NCI-H748 treated with DMSO at 0.1 percent for 48 hours (cell line): ENCODE data around the gene CDX1.

Experiments
- DNase-seq: peaks from one replicate; lab custom pipeline; 2025; lab: John Stamatoyannopoulos, UW

The CDX1 gene

GRCh38 chr5:150163547-150164059, 3.0 kb upstream of the CDX1 start:
- DNase-seq: no peak

DNA sequence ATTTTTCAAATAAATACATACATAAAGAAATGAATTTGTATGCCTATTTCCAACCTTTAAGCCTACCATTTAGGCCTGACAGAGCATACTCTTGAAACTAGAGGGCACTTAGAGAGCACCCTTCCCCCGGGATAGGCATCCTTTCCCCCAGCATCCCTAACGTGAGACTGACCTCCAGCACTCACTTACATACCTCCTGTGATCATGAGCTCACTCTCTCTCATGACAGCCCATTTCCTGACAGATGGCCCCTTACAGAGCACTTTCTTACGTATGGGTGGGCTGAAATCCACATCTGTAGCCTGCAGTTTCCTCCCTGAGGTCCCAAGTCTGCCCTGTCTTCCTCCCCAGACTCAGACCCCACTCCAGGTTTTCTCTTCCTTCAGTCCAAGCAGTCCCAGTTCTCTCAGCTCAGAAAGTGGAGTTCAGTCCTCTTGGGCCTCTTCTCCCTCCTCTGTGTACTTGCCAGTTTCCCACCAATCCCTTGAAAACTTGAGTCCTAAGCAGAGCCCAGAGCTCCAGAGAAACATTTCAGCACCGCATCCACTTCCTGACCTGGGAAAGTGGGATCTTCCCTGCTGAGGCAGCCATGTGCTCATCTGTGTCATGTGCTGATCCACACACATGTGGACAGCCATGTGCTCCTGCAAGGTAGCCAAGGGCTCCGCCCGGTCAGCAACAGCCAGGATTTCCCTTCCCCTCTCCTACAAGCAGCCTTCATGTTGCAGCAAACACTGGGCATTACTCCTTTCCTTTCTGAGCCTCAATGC, 2.2 kb upstream of the CDX1 start:
- no peak for DNase-seq

DNA sequence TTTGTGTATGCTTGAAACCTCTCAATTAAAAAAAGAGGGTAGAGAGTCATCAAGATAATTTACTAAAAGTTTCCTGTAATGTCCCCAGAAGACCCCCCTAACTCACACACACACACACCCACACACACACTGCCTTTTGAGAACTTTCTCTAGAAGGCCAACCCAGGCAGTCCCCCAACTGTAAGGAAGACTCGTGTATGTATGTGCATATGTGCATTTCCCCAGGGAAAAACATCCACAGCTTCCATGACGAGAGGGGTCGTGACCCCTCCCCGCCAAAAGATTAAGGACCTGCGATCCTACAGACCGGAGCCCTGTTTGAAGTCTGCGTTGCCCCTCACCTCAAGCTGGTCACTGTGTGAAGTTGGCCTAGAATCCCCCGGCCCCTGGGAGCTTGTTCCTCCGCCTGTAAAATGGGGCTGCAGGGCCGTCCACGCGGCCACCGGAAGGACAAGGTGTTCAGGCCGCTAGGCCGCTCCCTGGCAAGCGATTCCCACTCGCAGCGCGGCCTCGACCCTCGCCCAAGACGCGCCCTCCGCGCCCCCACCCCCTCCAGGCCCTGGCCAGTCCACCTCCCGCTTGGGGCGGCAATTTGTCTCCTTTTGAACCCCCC, 435 bp upstream of the CDX1 start:
- DNase-seq: no peak

- no peak for DNase-seq
Measured at GRCh38 chr5:150167512-150167850, 903 bp downstream of the CDX1 start.

DNA sequence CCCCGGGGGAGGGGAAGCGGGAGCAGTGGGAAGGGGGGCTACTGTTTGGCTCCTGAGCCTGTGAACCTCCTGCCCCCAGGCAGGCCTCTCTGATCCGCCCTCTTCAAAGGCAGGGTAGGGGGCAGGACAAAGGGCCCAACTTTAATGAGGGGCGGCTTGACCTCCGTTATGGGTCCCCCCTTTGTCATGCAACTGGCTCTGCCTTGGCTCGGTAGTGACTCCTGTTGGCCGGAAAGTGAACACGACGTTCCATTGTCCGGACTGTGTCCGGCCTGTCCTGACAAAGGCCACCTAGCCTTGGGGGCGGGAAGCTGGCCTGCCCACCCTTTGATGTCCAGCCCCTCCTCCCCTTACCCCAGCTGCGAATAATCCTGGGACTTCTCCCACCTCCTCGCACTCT, 1.3 kb downstream of the CDX1 start:
- DNase-seq: no peak

- DNase-seq: no peak
Measured at GRCh38 chr5:150168864-150169263, 2.3 kb downstream of the CDX1 start.

DNA sequence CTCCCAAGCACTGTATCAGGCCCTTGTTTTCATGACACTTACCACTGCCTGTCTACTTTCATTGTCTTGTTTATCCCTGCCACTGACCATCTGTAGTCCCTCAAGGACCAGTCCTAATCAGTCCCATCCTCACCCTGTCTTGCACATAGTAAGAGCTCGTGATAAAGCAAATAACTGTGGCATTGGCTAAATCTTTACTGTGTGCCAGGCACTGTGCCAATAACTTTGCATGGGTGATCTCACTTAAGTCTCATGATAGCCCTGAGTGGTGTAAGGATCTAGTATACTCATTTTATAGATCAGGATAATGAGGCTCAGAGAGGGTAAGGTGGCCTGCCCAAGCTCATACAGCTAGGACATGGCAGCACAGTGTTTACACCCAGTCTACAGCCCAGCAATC, 5.6 kb downstream of the CDX1 start:
- no peak for DNase-seq

- no peak for DNase-seq
Measured at GRCh38 chr5:150172556-150172955, 6.0 kb downstream of the CDX1 start.

GRCh38 chr5:150173161-150173560, 6.6 kb downstream of the CDX1 start:
- no peak for DNase-seq

GRCh38 chr5:150174285-150174684, 7.7 kb downstream of the CDX1 start:
- DNase-seq: no peak

DNA sequence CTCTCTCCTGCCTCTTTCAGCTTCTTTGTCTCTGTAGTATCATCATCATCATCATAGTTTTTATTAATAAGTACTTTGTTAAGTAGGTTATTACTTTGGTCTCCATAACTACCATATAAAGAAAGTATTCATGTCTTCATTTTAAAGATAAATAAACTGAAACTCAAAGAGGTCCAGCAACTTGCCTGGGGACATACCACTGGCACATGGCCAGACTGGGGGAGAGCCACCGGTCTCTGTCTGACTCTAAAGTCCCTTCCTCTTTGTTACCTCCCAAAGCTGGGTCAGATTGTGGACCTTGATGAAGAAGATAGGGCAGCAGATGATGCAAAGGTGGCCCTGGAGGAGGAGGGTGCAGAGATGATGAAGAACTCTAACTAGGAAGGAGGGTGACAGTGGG, 8.5 kb downstream of the CDX1 start:
- no peak for DNase-seq

DNA sequence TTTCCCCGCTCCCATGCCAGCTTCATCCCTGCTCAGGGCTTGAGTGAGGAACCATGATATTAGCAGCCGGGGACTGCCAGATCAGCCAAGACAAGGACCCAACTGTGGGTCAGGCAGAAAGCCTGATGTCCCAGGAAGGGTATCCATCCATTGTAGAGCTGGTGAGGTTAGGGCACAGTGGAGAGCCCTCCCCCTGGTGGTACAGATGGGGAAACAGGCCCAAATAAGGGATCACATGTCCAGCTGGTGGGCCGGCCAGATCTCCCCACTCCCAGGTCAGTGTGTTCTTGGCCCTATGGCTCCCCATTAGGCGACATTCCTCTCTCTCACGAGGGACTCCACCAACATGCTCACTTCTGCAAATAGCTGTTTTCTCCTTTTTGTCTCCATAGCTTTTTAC, 9.0 kb downstream of the CDX1 start:
- DNase-seq: no peak

GRCh38 chr5:150176745-150177477, 10.3 kb downstream of the CDX1 start:
- DNase-seq: no peak

- no peak for DNase-seq
Measured at GRCh38 chr5:150177721-150178120, 11.1 kb downstream of the CDX1 start.

DNA sequence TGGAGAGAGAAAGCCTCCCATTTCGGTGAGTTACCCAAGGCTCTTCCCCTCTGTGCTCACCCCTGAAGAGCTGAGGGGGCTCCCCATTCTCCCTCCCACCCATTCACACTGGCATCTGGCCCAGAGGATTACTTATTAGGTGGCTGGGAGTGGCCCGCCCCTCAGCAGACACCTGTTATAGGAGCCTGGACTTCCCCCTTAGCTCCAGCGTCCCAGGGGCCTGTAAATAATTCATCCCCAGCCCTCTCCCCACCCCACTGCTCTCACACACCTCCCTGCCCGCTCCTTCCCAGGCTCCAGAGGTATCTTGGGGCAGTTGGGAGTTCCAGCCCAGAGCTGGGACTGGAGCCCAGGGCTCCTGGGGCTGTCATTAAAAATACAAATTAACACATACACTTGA, 11.7 kb downstream of the CDX1 start:
- DNase-seq: no peak

- DNase-seq: no peak
Measured at GRCh38 chr5:150179019-150179620, 12.5 kb downstream of the CDX1 start.

- DNase-seq: no peak
Measured at GRCh38 chr5:150180241-150181026, 13.9 kb downstream of the CDX1 start.

DNA sequence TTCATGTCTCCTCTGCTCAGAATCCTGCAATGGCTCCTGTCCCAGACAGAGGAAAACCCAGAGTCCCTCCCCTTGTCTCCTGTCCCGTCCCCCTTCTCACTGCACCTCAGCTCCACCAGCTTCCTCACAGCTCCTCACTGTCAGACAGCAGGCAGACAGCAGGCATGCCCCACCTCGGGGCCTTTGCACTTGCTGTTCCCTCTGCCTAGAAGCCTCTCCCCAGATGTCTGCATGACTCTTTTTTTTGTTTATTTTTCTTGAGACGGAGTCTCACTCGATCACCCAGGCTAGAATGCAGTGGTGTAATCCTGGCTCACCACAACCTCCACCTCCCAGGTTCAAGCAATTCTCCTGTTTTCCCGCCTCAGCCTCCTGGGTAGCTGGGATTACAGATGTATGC, 14.4 kb downstream of the CDX1 start:
- no peak for DNase-seq

DNA sequence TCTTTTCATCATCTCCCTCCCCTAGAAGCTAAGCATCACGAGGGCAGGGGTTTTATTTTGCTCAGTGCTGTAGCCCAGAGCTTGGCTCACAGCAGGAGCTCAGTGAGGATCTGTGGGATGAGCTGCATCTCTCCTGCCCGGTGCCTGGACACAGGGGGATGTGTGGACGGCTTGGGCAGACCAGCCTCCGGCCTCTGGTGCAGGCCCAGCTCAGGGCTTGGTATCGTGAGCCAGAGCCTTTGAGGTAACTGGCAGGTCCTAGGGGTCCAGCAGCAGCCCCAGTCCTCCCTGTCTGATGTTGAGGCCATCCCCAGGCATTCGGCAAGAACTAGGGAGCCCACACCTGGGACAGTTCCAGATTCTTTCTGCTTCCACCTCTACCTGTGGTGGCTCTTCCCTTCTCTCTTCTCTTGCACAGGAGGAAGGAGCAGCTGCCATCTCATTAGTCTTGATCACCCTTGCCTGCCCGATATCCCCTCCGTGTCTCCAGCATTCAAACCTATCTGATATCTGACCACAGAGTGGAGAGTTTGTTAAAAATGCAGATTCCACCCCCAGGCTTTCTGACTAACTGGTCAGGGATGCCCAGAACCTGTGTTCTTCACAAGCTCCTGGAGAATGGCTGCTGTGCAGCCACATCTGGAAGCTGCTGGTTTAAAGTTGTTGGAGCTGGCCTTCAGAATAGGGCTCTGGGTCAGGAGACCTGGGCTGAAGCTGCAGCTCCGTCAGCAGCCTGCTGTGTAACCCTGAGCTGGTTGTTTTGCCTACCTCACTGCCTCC, 15.4 kb downstream of the CDX1 start:
- no peak for DNase-seq

DNA sequence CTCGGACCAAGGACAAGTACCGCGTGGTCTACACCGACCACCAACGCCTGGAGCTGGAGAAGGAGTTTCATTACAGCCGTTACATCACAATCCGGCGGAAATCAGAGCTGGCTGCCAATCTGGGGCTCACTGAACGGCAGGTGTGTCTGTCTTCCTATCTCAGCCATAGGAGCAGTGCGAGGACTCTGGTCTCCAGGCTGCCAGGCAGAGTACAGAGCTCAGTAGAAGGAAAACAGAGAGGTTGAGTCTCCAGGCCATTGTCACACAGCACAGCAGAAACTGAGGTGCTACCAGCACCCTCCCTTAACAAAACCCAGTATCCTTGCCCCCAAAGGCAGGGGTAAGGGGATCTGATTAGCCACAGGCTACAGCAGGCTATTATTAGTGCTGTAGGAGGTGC, 16.2 kb downstream of the CDX1 start:
- DNase-seq: no peak

DNA sequence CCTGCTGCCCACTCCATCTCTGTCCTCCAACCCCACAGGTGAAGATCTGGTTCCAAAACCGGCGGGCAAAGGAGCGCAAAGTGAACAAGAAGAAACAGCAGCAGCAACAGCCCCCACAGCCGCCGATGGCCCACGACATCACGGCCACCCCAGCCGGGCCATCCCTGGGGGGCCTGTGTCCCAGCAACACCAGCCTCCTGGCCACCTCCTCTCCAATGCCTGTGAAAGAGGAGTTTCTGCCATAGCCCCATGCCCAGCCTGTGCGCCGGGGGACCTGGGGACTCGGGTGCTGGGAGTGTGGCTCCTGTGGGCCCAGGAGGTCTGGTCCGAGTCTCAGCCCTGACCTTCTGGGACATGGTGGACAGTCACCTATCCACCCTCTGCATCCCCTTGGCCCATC, 16.9 kb downstream of the CDX1 start:
- no peak for DNase-seq
